Ovary (tissue), 3 donors: Measurements from ENCODE around the gene FGF10.

Source experiments
- POLR2A ChIP-seq: fragments of 450-650 bp; IDR thresholded peaks from one replicate; pipeline ENCODE4 v1.6.1; 2017; ENCODE audit warnings: antibody characterized with exemption, mild to moderate bottlenecking, moderate library complexity
- TF ChIP-seq, protein P1 (sequence below), 3 donors: fragments of 450-650 bp in 2 of 3; fragments of 200-600 bp in 1 of 3; IDR thresholded peaks; one replicate each; pipeline versions ENCODE4 v1.5.1 to v1.8.0; 2016 to 2022; ENCODE audit warnings: antibody characterized with exemption in 3 of 3, mild to moderate bottlenecking in 1 of 3
- donor health status: DM: no; HTN: no; CAD: no.

DNA sequence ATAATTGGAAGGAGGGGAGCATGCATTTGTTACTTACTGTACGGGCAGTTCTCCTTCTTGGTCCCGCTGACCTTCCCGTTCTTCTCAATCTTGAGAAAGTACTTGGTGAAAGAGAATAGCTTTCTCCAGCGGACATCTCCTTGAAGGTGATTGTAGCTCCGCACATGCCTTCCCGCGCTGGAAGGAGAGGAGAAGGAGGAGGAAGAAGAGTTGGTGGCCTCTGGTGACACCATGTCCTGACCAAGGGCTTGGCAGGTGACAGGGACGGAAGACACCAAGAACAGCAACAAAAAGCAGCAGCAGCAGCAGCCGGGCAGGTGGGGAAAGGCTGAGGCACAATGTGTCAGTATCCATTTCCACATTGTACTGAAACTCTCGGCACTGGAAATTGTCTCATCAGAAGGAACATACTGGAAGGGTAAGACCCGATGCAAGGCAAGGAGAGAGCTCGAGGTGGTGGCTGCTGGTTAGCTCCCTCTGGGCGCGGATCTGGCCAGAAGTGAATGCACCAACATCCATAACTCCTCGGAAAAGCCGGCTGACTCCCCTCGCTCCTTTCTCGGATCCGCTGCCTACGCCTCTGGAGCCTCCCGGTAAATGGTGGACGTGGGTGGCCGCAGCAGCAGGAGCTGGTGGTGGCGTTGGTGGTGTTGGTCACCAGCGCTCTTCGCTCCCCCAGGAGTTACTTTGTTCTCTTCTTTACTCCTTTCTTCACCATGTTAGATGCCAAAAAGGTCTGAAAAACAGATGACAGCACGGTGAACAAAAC, 715 bp downstream of the FGF10 start:
- TF ChIP-seq, protein P1, sequence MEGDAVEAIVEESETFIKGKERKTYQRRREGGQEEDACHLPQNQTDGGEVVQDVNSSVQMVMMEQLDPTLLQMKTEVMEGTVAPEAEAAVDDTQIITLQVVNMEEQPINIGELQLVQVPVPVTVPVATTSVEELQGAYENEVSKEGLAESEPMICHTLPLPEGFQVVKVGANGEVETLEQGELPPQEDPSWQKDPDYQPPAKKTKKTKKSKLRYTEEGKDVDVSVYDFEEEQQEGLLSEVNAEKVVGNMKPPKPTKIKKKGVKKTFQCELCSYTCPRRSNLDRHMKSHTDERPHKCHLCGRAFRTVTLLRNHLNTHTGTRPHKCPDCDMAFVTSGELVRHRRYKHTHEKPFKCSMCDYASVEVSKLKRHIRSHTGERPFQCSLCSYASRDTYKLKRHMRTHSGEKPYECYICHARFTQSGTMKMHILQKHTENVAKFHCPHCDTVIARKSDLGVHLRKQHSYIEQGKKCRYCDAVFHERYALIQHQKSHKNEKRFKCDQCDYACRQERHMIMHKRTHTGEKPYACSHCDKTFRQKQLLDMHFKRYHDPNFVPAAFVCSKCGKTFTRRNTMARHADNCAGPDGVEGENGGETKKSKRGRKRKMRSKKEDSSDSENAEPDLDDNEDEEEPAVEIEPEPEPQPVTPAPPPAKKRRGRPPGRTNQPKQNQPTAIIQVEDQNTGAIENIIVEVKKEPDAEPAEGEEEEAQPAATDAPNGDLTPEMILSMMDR (IDR thresholded peaks at IDR 0.05), result no peak
- no peak for TF ChIP-seq POLR2A
